ENCODE data around the gene NOXO1.

NOXO1 gene

GRCh38 chr16:1981398-1981836 is at the start of gene NOXO1:
TSS of gene NOXO1 (minus strand) at chr16:1981469. CDS start at chr16:1981179, 290 bp downstream.
- H3K4me3 ChIP-seq (ENCODE audit: low read depth, low read length) = no peak within 1 kb of the TSS
- no peak for DNase-seq (ENCODE audit: low read depth)
- TF ChIP-seq CTCF (IDR thresholded peaks at IDR 0.05; ENCODE audit: control insufficient read depth, extremely low read depth, insufficient read depth) = no peak

- no peak overlapping the region for H3K4me3 ChIP-seq (ENCODE audit: low read depth, low read length)
- no peak for DNase-seq (ENCODE audit: low read depth)
- no peak for TF ChIP-seq CTCF (IDR thresholded peaks at IDR 0.05; ENCODE audit: control insufficient read depth, extremely low read depth, insufficient read depth)
Observed at GRCh38 chr16:2030036-2030435, 48.8 kb upstream of the NOXO1 start.

GRCh38 chr16:2029350-2029749 is 48.1 kb upstream of the NOXO1 start:
- TF ChIP-seq CTCF (IDR thresholded peaks at IDR 0.05; ENCODE audit: control insufficient read depth, extremely low read depth, insufficient read depth) = no peak
- no peak for DNase-seq (ENCODE audit: low read depth)

GRCh38 chr16:2028620-2029220 is 47.5 kb upstream of the NOXO1 start:
- peak overlapping the region; percentile 86 for H3K4me3 ChIP-seq (ENCODE audit: low read depth, low read length)
- DNase-seq (ENCODE audit: low read depth) = no peak
- TF ChIP-seq CTCF (IDR thresholded peaks at IDR 0.05; ENCODE audit: control insufficient read depth, extremely low read depth, insufficient read depth) = no peak

More at GRCh38 chr16:2029350-2029749, 48.1 kb upstream of the NOXO1 start:
- H3K4me3 ChIP-seq (ENCODE audit: low read depth, low read length) = no peak overlapping the region

- no peak for DNase-seq (ENCODE audit: low read depth)
- TF ChIP-seq CTCF (IDR thresholded peaks at IDR 0.05; ENCODE audit: control insufficient read depth, extremely low read depth, insufficient read depth) = no peak
- peak overlapping the region; percentile 86 for H3K4me3 ChIP-seq (ENCODE audit: low read depth, low read length)
Observed at GRCh38 chr16:2028146-2028545, 46.9 kb upstream of the NOXO1 start.

GRCh38 chr16:2027024-2028010 is 46.0 kb upstream of the NOXO1 start:
- no peak for DNase-seq (ENCODE audit: low read depth)
- 0 out of 2 replicates have a peak, but pooled peaks have one; percentile 24 for TF ChIP-seq CTCF (IDR thresholded peaks at IDR 0.05; ENCODE audit: control insufficient read depth, extremely low read depth, insufficient read depth)
- H3K4me3 ChIP-seq (ENCODE audit: low read depth, low read length) = peak overlapping the region; percentile 86
